ENCODE results near the gene PIM1.

- TF ChIP-seq CTCF (conservative IDR thresholded peaks at IDR 0.05), result no peak
- no peak for TF ChIP-seq ZFX (IDR thresholded peaks at IDR 0.05)
These were observed 5.6 kb downstream of the PIM1 start for GRCh38 chr6:37175332-37176267.

Measured in C4-2B (cell line).